Effector memory CD8-positive, alpha-beta T cell (primary cell): ENCODE results near the gene SLC25A30.

Experiments
- ATAC-seq: fragments of 150-1000 bp; cut with Tn5 transposase; replicated peaks from 2 replicates; pipeline ENCODE4 v1.10.0; 2021; ENCODE audit warnings: mild to moderate bottlenecking, moderate library complexity
- DNase-seq, 3 experiments: peaks; one replicate each; pipeline ENCODE4 v3.0.0; 2021
- H3K27ac Mint-ChIP-seq, 2 donors: one replicate each; pipeline ENCODE4 v1.8.0; 2022; ENCODE audit warnings: mild to moderate bottlenecking in 2 of 2, mixed read lengths in 2 of 2, moderate library complexity in 2 of 2
- H3K27me3 Mint-ChIP-seq, 2 donors: one replicate each; pipeline ENCODE4 v1.8.0; 2022; ENCODE audit warnings: mixed read lengths in 2 of 2
- H3K36me3 Mint-ChIP-seq: one replicate; pipeline ENCODE4 v1.8.0; 2022; ENCODE audit warnings: mild to moderate bottlenecking, moderate library complexity, mixed read lengths; ENCODE audit not compliant: insufficient read depth
- H3K4me1 Mint-ChIP-seq, 2 donors: one replicate each; pipeline ENCODE4 v1.8.0; 2022; ENCODE audit warnings: low read depth in 2 of 2, mixed read lengths in 2 of 2
- H3K4me3 Mint-ChIP-seq, 2 donors: one replicate each; pipeline ENCODE4 v1.8.0; 2022; ENCODE audit warnings: mild to moderate bottlenecking in 2 of 2, mixed read lengths in 2 of 2, moderate library complexity in 2 of 2
- H3K9me3 Mint-ChIP-seq, 2 donors: one replicate each; pipeline ENCODE4 v1.8.0; 2022; ENCODE audit warnings: mixed read lengths in 2 of 2

SLC25A30 gene

GRCh38 chr13:45416516-45417128 lies 1.6 kb downstream of the SLC25A30 start:
- H3K4me1 Mint-ChIP-seq: peaks cover 15 to 23% of the 10 kb centered on the region in 2 donors
- H3K9me3 Mint-ChIP-seq: no peaks in the 10 kb centered on the region
- no peaks in the 10 kb centered on the region for H3K27me3 Mint-ChIP-seq
- peaks cover 24% of the 10 kb centered on the region for H3K36me3 Mint-ChIP-seq
- DNase-seq (no peak), ATAC-seq (no peak)
- peak overlapping the region; percentile 97 for H3K4me3 Mint-ChIP-seq
- H3K27ac Mint-ChIP-seq: peak overlapping the region; percentile 98 to 99

GRCh38 chr13:45415112-45415511 lies 3.1 kb downstream of the SLC25A30 start:
- Mint-ChIP-seq H3K9me3 (no peaks in the 10 kb centered on the region), H3K27me3 (no peaks in the 10 kb centered on the region), H3K4me3 (peak overlapping the region in 1 of 2 donors; percentile 22), H3K36me3 (peaks cover 30% of the 10 kb centered on the region), H3K27ac (peak overlapping the region in 1 of 2 donors; percentile 49), H3K4me1 (peaks cover 15 to 28% of the 10 kb centered on the region in 2 donors)
- ATAC-seq (no peak), DNase-seq (no peak)

DNA sequence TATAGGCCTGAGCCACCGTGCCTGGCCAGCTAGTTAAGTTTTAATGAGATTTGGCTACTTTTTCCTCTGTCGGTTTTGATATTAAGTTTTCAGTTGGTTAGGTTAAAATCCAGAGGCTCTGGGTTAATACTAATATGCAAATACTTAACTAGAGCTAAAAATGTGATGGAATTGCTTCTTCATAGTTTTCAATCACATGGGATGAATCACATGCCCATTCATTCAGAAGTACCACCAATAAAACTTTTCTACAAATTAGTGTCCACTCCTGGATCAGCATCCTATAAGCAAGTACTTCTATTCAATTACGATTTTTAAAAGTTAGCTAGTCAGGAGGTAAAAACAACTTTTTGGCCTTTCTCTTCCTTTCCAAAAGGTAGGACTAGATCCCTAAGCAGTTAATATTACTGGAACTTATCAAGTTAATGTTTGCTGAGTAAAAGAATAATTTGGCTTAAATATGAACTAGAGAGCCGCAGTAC lies 4.3 kb downstream of the SLC25A30 start:
- Mint-ChIP-seq H3K4me1 (peaks cover 15 to 28% of the 10 kb centered on the region in 2 donors), H3K27me3 (no peaks in the 10 kb centered on the region), H3K36me3 (peaks cover 41% of the 10 kb centered on the region), H3K27ac (peak overlapping the region in 1 of 2 donors; percentile 20), H3K9me3 (no peaks in the 10 kb centered on the region), H3K4me3 (no peak overlapping the region)
- ATAC-seq: no peak
- DNase-seq: no peak

GRCh38 chr13:45412274-45413049 lies 5.7 kb downstream of the SLC25A30 start:
- no peak overlapping the region for H3K4me3 Mint-ChIP-seq
- no peak for DNase-seq
- no peak for ATAC-seq
- H3K9me3 Mint-ChIP-seq: no peaks in the 10 kb centered on the region
- H3K27me3 Mint-ChIP-seq: no peaks in the 10 kb centered on the region
- H3K27ac Mint-ChIP-seq: peak overlapping the region in 1 of 2 donors; percentile 3
- peaks cover 35% of the 10 kb centered on the region for H3K36me3 Mint-ChIP-seq
- peaks cover 11 to 22% of the 10 kb centered on the region in 2 donors for H3K4me1 Mint-ChIP-seq

DNA sequence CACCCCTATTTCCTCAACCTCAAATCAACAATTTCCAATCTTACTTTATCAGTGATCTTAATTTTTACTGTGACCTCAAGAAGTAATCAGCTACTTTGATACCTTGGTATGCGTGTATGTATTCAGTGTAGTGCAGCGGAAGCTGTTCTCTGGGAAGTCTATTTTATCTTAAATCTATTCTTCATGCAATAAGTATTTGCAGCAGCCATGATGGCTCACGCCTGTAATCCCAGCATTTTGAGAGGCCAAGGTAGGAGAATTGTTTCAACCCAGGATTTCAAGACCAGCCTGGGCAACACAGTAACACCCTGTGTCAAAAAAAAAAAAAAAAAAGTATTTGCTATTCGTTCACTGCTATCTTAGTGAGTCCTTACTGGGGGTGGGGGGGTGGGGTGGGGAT lies 6.5 kb downstream of the SLC25A30 start:
- H3K36me3 Mint-ChIP-seq: peaks cover 36% of the 10 kb centered on the region
- no peak for DNase-seq

DNA sequence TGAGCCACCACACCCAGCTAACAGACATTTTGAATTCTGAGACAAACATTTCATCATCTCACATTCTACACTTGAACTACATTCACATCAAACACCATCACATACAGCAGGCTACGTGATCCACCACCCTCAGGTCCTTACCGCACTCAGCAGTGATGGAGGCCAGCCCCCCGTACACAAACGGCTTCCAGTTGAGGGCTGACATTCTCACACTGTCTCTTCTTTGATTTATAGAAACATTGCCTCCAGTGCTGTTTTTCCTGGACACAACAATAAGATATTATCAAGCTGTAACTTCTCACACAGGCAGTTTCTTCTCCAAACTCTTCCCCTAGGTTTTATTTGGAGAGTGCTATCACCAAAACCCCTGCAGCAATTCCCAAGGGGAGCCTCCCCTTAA lies 7.0 kb downstream of the SLC25A30 start:
- peaks cover 41% of the 10 kb centered on the region for H3K36me3 Mint-ChIP-seq
- H3K27ac Mint-ChIP-seq: no peak overlapping the region
- no peak for ATAC-seq

More for the DNA sequence above, 6.5 kb downstream of the SLC25A30 start:
- H3K4me3 Mint-ChIP-seq: no peak overlapping the region
- ATAC-seq: no peak
- no peaks in the 10 kb centered on the region for H3K9me3 Mint-ChIP-seq
- H3K27me3 Mint-ChIP-seq: no peaks in the 10 kb centered on the region
- peaks cover 6 to 17% of the 10 kb centered on the region in 2 donors for H3K4me1 Mint-ChIP-seq
- no peak overlapping the region for H3K27ac Mint-ChIP-seq

GRCh38 chr13:45410466-45410865 lies 7.7 kb downstream of the SLC25A30 start:
- no peaks in the 10 kb centered on the region for H3K27me3 Mint-ChIP-seq
- no peak overlapping the region for H3K4me3 Mint-ChIP-seq
- ATAC-seq (no peak), DNase-seq (no peak)
- peaks cover 8 to 21% of the 10 kb centered on the region in 2 donors for H3K4me1 Mint-ChIP-seq
- H3K27ac Mint-ChIP-seq: no peak overlapping the region
- no peaks in the 10 kb centered on the region for H3K9me3 Mint-ChIP-seq
- peaks cover 48% of the 10 kb centered on the region for H3K36me3 Mint-ChIP-seq

More for the DNA sequence above, 7.0 kb downstream of the SLC25A30 start:
- no peak for DNase-seq
- Mint-ChIP-seq H3K4me3 (no peak overlapping the region), H3K9me3 (no peaks in the 10 kb centered on the region), H3K27me3 (no peaks in the 10 kb centered on the region), H3K4me1 (peaks cover 8 to 21% of the 10 kb centered on the region in 2 donors)

GRCh38 chr13:45410001-45410400 lies 8.2 kb downstream of the SLC25A30 start:
- peaks cover 8 to 21% of the 10 kb centered on the region in 2 donors for H3K4me1 Mint-ChIP-seq
- H3K27me3 Mint-ChIP-seq: no peaks in the 10 kb centered on the region
- ATAC-seq (no peak), DNase-seq (no peak)
- H3K27ac Mint-ChIP-seq: no peak overlapping the region
- no peaks in the 10 kb centered on the region for H3K9me3 Mint-ChIP-seq
- H3K36me3 Mint-ChIP-seq: peaks cover 51% of the 10 kb centered on the region
- no peak overlapping the region for H3K4me3 Mint-ChIP-seq

DNA sequence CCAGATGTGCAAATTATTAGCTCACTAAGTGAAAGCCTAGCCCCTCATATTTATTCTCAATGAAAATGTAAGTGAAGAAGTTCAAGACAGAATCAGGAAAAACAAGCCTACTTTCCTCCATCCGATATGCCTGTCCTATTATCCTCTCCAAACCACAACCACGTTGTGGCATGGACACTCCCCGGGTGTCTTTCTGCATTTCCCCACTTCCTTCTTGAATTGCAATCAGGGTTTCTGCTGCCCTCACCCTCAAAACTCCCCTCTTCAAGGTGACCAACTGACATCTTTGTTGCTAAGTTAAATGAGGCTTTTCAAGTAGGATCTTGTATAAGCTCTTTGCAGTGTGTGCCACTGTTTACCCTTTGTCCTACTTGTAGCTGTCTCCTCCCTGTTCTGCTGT lies 11.8 kb downstream of the SLC25A30 start:
- no peak overlapping the region for H3K4me3 Mint-ChIP-seq
- H3K4me1 Mint-ChIP-seq: peaks cover 6 to 15% of the 10 kb centered on the region in 2 donors
- no peaks in the 10 kb centered on the region for H3K9me3 Mint-ChIP-seq
- H3K36me3 Mint-ChIP-seq: peaks cover 86% of the 10 kb centered on the region
- DNase-seq (no peak), ATAC-seq (no peak)
- peak overlapping the region; percentile 12 to 33 for H3K27ac Mint-ChIP-seq
- no peaks in the 10 kb centered on the region for H3K27me3 Mint-ChIP-seq

DNA sequence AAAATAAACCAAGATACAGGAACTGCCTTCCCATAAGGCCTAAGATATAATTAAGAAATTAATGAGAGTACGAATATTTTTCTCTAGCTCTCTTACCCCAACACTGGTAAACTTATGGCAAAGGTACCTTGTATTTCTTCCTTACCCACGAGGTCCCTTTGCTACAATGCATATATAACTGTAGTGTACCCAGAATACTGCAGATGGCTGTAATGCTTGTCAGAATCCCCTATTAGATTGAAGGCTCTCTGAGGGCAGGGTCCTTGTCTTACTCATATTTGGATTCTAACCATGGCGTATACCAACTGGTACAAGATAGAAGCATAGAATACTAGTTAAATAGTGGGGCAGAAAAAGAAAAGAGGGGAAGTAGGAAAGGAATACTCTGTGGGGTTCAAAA lies 15.1 kb downstream of the SLC25A30 start:
- no peak overlapping the region for H3K4me3 Mint-ChIP-seq
- no peaks in the 10 kb centered on the region for H3K9me3 Mint-ChIP-seq

GRCh38 chr13:45402641-45403040 lies 15.5 kb downstream of the SLC25A30 start:
- Mint-ChIP-seq H3K27ac (no peak overlapping the region), H3K27me3 (no peaks in the 10 kb centered on the region), H3K4me1 (peaks cover 17 to 29% of the 10 kb centered on the region in 2 donors), H3K4me3 (no peak overlapping the region), H3K9me3 (no peaks in the 10 kb centered on the region), H3K36me3 (peaks cover 82% of the 10 kb centered on the region)
- DNase-seq (no peak), ATAC-seq (no peak)

More for the DNA sequence above, 15.1 kb downstream of the SLC25A30 start:
- Mint-ChIP-seq H3K36me3 (peaks cover 79% of the 10 kb centered on the region), H3K27ac (no peak overlapping the region), H3K27me3 (no peaks in the 10 kb centered on the region), H3K4me1 (peaks cover 14 to 29% of the 10 kb centered on the region in 2 donors)
- DNase-seq (no peak), ATAC-seq (no peak)

DNA sequence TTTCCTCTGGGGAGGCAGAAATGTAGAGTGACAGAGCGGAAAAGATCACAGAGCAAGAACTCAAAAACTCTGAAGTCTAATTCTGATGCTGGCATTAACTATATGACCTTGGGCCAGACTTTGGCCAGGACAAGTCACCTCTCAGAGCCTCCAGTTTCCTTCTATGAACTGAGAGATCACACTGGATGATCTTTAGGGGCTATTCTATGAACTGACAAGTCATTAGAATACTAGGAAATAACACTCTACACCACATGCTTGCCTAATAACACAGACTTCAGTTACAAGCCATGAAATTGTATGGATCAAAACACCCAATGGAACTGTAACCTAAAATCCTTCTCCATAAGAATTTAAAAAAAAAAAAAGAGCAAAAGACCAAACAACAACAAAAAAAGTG lies 16.9 kb downstream of the SLC25A30 start:
- H3K9me3 Mint-ChIP-seq: no peaks in the 10 kb centered on the region
- H3K36me3 Mint-ChIP-seq: peaks cover 82% of the 10 kb centered on the region
- no peak overlapping the region for H3K4me3 Mint-ChIP-seq
- ATAC-seq: no peak
- DNase-seq: no peak
- H3K27ac Mint-ChIP-seq: peak overlapping the region; percentile 62 to 90
- H3K4me1 Mint-ChIP-seq: peaks cover 16 to 28% of the 10 kb centered on the region in 2 donors
- H3K27me3 Mint-ChIP-seq: no peaks in the 10 kb centered on the region

GRCh38 chr13:45398877-45399276 lies 19.3 kb downstream of the SLC25A30 start:
- Mint-ChIP-seq H3K9me3 (no peaks in the 10 kb centered on the region), H3K27me3 (no peaks in the 10 kb centered on the region), H3K4me1 (peaks cover 30 to 40% of the 10 kb centered on the region in 2 donors), H3K4me3 (peak overlapping the region; percentile 23 to 27), H3K36me3 (peaks cover 63% of the 10 kb centered on the region), H3K27ac (peak overlapping the region; percentile 91 to 92)
- DNase-seq (peak in 2 of 3 experiments; percentile 41 to 44), ATAC-seq (peak; percentile 82)
